Daoy (cell line): Measurements from ENCODE around the gene DLAT. TPM values are rescaled to one million over a fixed set of nuclear protein-coding genes. Genes with fewer than 3 reads are reported as not detected.
"Not testable (repeated sequence)": the region's sequence is repeated elsewhere in the genome, so short reads cannot be mapped to it uniquely, and the experiment has no call there.

Experiments used
- DNase-seq: peaks from one replicate; pipeline ENCODE4 v3.0.0-alpha.2; 2015; ENCODE audit warnings: low read depth
- total RNA-seq: library from RNA; depleted of rRNA; stranded (reverse); fragments of >200 nt; shearing (Covaris generic); gene quantifications from 2 replicates; pipeline ENCODE4 v1.2.3, GENCODE V29; 2014

Gene DLAT
- total RNA-seq, 1 experiment from 2014 or later: 49.9 TPM

GRCh38 chr11:112049777-112050176, 24.6 kb downstream of the DLAT start:
- DNase-seq: no peak

- no peak for DNase-seq
Observed at GRCh38 chr11:112050721-112051120, 25.5 kb downstream of the DLAT start.

- no peak for DNase-seq
Observed at GRCh38 chr11:112051768-112052167, 26.6 kb downstream of the DLAT start.

GRCh38 chr11:112057170-112057569, 32.0 kb downstream of the DLAT start:
- no peak for DNase-seq

- no peak for DNase-seq
Observed at GRCh38 chr11:112058103-112058502, 32.9 kb downstream of the DLAT start.

GRCh38 chr11:112062923-112063322, 37.7 kb downstream of the DLAT start:
- DNase-seq: no peak

- peak; percentile 85 for DNase-seq
Observed at GRCh38 chr11:112073941-112074811, 49.0 kb downstream of the DLAT start, which contains the start of the genes NKAPD1 and PIH1D2. Gene NKAPD1 (plus strand): TSS chr11:112074299. CDS start chr11:112075575, 1,276 bp downstream. Gene PIH1D2 (minus strand): TSS chr11:112074017. CDS start chr11:112073174, 843 bp downstream.

- DNase-seq: peak; percentile 27
Observed at GRCh38 chr11:112082729-112083128, 57.5 kb downstream of the DLAT start.

- peak; percentile 22 for DNase-seq
Observed at GRCh38 chr11:112085822-112086421, 60.7 kb downstream of the DLAT start.

- peak; percentile 98 for DNase-seq
Observed at GRCh38 chr11:112086422-112087191, 61.4 kb downstream of the DLAT start, which contains the start of the genes SDHD and TIMM8B. Gene SDHD (plus strand): TSS chr11:112086873. CDS start chr11:112086908, 35 bp downstream. Gene TIMM8B (minus strand): TSS chr11:112086756. CDS start chr11:112086723, 33 bp downstream.

- DNase-seq: no peak
Observed at GRCh38 chr11:112087212-112087611, 62.0 kb downstream of the DLAT start.

- DNase-seq: not testable (repeated sequence)
Observed at GRCh38 chr11:112095302-112095701, 70.1 kb downstream of the DLAT start.

GRCh38 chr11:112096194-112096593, 71.0 kb downstream of the DLAT start:
- no peak for DNase-seq

GRCh38 chr11:112097734-112098528, 72.7 kb downstream of the DLAT start:
- no peak for DNase-seq

GRCh38 chr11:112100462-112100861, 75.3 kb downstream of the DLAT start:
- DNase-seq: no peak

GRCh38 chr11:112103446-112103845, 78.2 kb downstream of the DLAT start:
- no peak for DNase-seq

- no peak for DNase-seq
Observed at GRCh38 chr11:112106070-112106469, 80.9 kb downstream of the DLAT start.
